ENCODE measurements around the gene POLR2J.
A peak's percentile ranks its signal among the peaks of the same experiment; 100 is the strongest.

Gene POLR2J

DNA sequence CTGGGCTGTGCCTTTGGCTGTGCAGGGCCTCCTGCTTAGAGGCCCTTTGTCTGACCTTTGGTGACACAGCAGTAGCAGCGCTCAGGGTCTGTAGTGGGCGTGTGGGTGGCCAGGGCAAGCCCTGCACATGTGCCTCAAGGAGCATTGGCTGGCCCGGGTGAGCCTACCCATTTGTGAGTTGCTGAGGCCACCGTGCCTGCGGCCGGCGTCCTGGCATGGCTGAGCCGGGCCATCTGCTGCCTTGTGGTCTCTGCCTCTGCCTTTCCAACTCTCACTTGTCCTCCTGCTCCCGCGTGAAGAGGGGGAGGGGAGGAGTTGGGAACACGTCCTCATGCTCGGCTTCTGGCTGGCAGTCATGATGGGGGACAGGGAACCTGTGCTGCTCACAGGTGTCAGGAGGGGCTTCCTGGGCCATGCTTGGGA, 54.6 kb downstream of the POLR2J start:
- peak overlapping the region in 1 of 2 experiments; percentile 62 for H3K4me3 ChIP-seq (ENCODE audit: low read depth in 1 of 2, low read length in 1 of 2)
- H3K36me3 ChIP-seq, result no peaks in the 10 kb centered on the region
- no peaks in the 10 kb centered on the region for H3K9me3 ChIP-seq
- H3K4me1 ChIP-seq (ENCODE audit: control insufficient read depth in 1 of 2, insufficient read depth in 1 of 2, low read depth in 1 of 2, low read length in 1 of 2), result peaks cover 90 to 91% of the 10 kb centered on the region in 2 experiments
- TF ChIP-seq, protein P1, sequence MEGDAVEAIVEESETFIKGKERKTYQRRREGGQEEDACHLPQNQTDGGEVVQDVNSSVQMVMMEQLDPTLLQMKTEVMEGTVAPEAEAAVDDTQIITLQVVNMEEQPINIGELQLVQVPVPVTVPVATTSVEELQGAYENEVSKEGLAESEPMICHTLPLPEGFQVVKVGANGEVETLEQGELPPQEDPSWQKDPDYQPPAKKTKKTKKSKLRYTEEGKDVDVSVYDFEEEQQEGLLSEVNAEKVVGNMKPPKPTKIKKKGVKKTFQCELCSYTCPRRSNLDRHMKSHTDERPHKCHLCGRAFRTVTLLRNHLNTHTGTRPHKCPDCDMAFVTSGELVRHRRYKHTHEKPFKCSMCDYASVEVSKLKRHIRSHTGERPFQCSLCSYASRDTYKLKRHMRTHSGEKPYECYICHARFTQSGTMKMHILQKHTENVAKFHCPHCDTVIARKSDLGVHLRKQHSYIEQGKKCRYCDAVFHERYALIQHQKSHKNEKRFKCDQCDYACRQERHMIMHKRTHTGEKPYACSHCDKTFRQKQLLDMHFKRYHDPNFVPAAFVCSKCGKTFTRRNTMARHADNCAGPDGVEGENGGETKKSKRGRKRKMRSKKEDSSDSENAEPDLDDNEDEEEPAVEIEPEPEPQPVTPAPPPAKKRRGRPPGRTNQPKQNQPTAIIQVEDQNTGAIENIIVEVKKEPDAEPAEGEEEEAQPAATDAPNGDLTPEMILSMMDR (IDR thresholded peaks at IDR 0.05), result no peak
- peak overlapping the region; percentile 99 for H3K27ac ChIP-seq
- H3K27me3 ChIP-seq, result no peaks in the 10 kb centered on the region

Measured in neutrophil (primary cell).